Skin epidermis (tissue), 12 donors: ENCODE data around the gene VCAM1.
A peak's percentile ranks its signal among the peaks of the same experiment; 100 is the strongest.
"Not testable (repeated sequence)": the region's sequence is repeated elsewhere in the genome, so short reads cannot be mapped to it uniquely, and the experiment has no call there.

Experiments used
- H3K27ac ChIP-seq, 21 experiments: fragments of 200-600 bp; sonication (generic) in 11 of 21; one replicate each; pipeline ENCODE4 v1.5.0; 2020; ENCODE audit warnings: mild to moderate bottlenecking in 3 of 21, inconsistent platforms in 2 of 21, moderate library complexity in 2 of 21
- H3K4me3 ChIP-seq, 7 experiments: fragments of 200-600 bp; sonication (generic) in 2 of 7; one replicate each; pipeline ENCODE4 v1.5.0; 2020; ENCODE audit warnings: inconsistent platforms in 2 of 7, mild to moderate bottlenecking in 2 of 7, moderate library complexity in 1 of 7

The VCAM1 gene, protein sequence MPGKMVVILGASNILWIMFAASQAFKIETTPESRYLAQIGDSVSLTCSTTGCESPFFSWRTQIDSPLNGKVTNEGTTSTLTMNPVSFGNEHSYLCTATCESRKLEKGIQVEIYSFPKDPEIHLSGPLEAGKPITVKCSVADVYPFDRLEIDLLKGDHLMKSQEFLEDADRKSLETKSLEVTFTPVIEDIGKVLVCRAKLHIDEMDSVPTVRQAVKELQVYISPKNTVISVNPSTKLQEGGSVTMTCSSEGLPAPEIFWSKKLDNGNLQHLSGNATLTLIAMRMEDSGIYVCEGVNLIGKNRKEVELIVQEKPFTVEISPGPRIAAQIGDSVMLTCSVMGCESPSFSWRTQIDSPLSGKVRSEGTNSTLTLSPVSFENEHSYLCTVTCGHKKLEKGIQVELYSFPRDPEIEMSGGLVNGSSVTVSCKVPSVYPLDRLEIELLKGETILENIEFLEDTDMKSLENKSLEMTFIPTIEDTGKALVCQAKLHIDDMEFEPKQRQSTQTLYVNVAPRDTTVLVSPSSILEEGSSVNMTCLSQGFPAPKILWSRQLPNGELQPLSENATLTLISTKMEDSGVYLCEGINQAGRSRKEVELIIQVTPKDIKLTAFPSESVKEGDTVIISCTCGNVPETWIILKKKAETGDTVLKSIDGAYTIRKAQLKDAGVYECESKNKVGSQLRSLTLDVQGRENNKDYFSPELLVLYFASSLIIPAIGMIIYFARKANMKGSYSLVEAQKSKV

DNA sequence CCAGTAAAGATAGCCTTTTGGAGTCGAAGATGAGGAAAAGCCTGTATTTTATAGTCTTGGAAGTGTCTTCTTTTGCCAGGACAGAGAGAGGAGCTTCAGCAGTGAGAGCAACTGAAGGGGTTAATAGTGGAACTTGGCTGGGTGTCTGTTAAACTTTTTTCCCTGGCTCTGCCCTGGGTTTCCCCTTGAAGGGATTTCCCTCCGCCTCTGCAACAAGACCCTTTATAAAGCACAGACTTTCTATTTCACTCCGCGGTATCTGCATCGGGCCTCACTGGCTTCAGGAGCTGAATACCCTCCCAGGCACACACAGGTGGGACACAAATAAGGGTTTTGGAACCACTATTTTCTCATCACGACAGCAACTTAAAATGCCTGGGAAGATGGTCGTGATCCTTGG lies at the start of gene VCAM1:
Gene VCAM1, plus strand, starts transcription at position 253 of the 400 bp plus-strand sequence. Its CDS starts 119 bp downstream, at position 372.
- peak within 1 kb of the TSS in 17 of 21 experiments; percentile 4 to 78 (median 37) for H3K27ac ChIP-seq
- H3K4me3 ChIP-seq: peak within 1 kb of the TSS; percentile 1 to 31 (median 19)

DNA sequence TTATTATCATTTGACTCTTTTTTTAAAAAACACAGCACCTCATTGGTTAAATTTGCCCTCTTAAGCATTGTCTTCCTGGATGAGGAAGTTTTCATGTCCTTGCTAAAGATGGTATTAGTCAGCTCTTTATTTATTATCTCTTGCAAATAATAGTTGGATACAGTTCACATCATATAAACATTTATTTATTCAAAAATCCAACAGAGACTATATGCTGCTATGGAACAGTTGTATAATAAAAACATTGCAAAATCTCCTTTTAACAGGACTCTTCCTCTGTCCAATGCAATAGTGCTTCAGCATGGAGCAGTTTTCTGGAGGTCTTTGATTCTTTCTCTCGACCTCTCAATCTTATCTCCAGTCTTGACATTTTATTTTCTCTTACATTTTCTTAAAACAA lies 49.5 kb upstream of the VCAM1 start:
- H3K27ac ChIP-seq: no peak overlapping the region

GRCh38 chr1:100671601-100672000 lies 47.9 kb upstream of the VCAM1 start:
- no peak overlapping the region for H3K27ac ChIP-seq

More for the DNA sequence above, 49.5 kb upstream of the VCAM1 start:
- no peak overlapping the region for H3K4me3 ChIP-seq

DNA sequence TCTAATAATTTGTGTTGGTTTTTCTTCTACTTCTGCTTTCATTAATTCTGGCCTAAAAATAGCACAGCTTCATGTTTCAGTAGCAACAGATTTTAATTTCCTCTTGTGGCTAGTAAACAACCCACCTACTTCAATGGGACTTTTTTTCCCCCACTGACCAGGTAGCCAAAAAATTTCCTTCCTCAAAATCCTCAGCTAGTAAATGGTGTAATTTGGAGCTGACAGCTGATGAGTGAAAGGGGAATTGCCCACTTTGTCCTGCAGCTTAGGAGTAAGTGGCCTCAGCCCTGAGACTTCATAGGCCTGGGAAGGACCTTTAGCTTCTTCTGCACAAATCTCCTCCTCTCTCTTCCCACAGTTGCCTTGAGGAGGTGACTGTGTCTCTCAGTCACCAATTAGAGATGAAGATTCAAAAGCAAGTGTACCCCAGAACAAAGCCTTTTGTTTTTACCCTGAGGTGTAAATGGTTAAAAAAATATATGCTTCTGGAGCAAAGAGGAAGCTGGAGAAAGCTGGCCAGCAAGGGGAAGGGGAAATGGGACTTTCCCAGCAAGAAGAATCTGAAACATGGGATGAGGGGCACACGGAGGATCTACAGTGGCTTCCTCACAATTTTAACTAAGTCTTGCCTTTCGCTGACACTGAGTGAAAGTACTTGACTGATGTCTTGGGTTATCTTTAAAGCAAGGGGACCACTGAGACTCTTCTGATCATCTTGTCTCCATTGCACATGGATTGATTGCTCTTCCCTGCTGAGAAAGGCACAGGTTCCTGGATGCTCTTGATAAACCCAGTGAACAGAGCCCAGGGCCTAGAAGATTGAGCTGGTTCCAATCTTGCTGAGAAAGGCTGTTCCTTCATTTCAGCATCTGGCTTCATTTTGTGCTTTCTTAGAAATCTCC lies 35.8 kb upstream of the VCAM1 start:
- Histone ChIP-seq H3K27ac (peak overlapping the region in 2 of 21 experiments; percentile 13 to 30), H3K4me3 (no peak overlapping the region)

More at GRCh38 chr1:100671601-100672000, 47.9 kb upstream of the VCAM1 start:
- H3K4me3 ChIP-seq: no peak overlapping the region

DNA sequence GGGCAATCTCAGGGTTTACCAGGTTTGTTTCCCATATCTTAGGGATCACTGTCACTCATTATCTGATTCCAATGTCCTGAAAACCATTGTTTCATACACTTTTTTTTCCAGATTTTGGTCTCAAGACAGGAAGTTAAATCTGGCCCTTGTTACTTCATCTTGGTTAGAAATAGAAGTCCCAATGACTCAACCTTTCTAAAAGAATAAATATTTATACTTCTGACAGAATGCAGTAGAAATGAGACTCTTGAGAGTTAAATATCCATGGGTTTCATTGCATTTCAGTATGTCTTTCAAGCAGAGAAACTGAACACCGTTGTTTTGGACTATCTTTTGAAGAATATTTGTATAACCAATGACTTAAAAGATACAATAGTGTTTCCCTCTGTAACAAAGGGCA lies 19.8 kb upstream of the VCAM1 start:
- H3K4me3 ChIP-seq: no peak overlapping the region
- H3K27ac ChIP-seq: no peak overlapping the region

- H3K4me3 ChIP-seq: no peak overlapping the region
Measured at GRCh38 chr1:100700586-100700985, 19.0 kb upstream of the VCAM1 start.

DNA sequence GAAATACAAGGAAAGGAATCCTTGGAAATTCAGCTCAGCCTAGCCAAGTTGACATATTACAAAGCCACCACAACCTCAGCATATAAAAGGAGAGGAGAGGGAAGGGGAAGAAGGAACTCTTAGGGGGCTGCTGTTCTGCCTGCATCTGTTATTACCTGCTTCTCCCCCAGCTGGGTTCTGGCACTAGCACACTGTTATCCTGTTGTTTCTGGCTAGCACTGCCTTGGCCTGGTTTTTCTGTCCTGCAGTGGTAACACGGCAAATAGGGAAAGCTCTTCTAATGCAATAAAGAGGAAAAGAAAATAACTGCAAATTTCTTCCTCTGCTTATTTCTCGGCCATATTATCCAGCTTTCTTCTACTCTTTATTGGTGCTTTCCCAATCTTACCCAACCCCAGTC lies 16.5 kb upstream of the VCAM1 start:
- Histone ChIP-seq H3K27ac (no peak overlapping the region), H3K4me3 (no peak overlapping the region)

More at GRCh38 chr1:100700586-100700985, 19.0 kb upstream of the VCAM1 start:
- H3K27ac ChIP-seq: no peak overlapping the region

GRCh38 chr1:100703716-100704115 lies 15.8 kb upstream of the VCAM1 start:
- H3K4me3 ChIP-seq: no peak overlapping the region
- no peak overlapping the region for H3K27ac ChIP-seq

GRCh38 chr1:100704473-100704872 lies 15.1 kb upstream of the VCAM1 start:
- Histone ChIP-seq H3K4me3 (no peak overlapping the region), H3K27ac (no peak overlapping the region)

- H3K27ac ChIP-seq: no peak overlapping the region
Measured at GRCh38 chr1:100706296-100706695, 13.2 kb upstream of the VCAM1 start.

DNA sequence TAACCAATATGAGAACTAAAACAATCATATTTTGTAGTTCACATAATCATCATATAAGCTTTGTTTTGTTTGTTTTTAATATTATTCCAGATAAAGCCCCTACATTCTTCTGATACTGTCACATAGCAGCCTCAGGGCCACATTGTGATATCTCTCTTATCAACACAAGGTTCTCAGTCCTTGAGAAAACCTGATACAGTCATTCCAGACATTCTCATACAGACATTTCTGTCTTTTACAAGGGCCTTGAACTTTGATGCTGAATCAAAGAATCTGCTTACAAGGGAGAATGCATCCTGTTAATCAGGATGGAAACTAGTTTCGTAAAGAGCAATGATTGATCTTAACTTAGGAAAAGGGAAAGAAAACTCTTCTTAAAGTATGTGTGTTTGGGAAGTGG lies 12.7 kb upstream of the VCAM1 start:
- Histone ChIP-seq H3K27ac (no peak overlapping the region), H3K4me3 (no peak overlapping the region)

More at GRCh38 chr1:100706296-100706695, 13.2 kb upstream of the VCAM1 start:
- no peak overlapping the region for H3K4me3 ChIP-seq

DNA sequence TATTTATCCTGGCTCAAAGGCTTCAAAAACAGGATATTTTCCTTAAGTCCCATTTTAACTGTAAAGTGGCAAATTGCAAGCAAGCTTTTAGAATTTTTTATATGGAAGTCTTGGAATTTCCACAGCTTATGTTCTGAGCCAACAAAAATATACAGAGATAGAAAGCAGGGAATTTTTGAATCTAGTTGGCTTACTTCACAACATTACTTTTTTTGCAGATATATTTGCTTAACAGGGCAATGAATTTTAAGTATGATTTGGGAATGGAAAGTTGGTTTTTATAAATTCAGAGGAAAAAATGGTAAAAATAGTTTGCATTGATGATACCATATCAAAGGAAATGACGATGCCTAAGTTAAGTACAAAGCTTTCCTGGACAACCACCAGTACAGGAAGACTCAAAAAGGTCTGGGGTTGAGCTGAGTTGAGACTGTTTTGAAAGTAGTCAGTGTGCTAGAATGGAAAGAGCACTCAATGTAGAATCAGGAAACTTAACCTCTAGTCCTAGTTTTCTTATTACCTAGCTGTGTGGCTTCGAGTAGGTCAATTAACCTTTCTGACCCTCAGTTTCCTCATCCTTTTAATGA lies 11.0 kb upstream of the VCAM1 start:
- H3K4me3 ChIP-seq: no peak overlapping the region

DNA sequence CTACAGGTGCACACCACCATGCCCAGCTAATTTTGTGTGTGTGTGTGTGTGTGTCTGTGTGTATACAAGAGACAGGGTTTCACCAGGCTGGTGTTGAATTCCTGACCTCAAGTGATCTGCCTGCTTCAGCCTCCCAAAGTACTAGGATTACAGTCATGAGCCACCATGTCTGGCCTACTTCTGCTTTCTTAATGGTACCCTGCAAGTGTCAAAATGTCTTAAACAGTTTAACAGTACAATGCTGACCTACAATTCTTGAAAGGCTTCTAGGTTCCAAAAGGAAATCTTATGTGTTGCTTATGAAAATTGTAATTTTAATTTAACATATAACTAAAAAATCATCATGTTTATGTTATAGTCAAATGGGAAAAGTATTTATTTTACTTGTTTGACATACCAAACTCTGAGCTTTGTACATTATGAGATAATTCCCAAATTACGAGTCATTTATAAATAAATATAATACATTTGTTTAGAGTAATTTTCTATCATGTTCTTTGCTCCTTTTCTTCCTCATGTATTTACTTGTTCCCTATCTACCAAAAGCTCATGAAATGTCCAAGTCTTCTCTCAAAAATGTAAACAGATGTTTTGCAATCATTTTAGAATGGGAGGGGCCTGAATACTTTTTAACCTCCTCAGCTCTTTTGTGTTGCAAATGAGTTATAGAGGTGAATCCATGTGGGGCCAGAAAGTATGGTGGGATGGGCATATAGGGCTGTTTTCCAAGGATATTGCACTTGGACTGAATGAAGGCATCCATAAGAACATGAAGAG lies 8.4 kb upstream of the VCAM1 start:
- H3K27ac ChIP-seq: no peak overlapping the region
- no peak overlapping the region for H3K4me3 ChIP-seq

More for the DNA sequence above, 11.0 kb upstream of the VCAM1 start:
- no peak overlapping the region for H3K27ac ChIP-seq

GRCh38 chr1:100713027-100713426 lies 6.5 kb upstream of the VCAM1 start:
- not testable (repeated sequence) for H3K27ac ChIP-seq

GRCh38 chr1:100713626-100714025 lies 5.9 kb upstream of the VCAM1 start:
- Histone ChIP-seq H3K4me3 (no peak overlapping the region), H3K27ac (no peak overlapping the region)

More at GRCh38 chr1:100713027-100713426, 6.5 kb upstream of the VCAM1 start:
- H3K4me3 ChIP-seq: not testable (repeated sequence)

GRCh38 chr1:100714599-100714998 lies 4.9 kb upstream of the VCAM1 start:
- Histone ChIP-seq H3K27ac (no peak overlapping the region), H3K4me3 (no peak overlapping the region)

- Histone ChIP-seq H3K4me3 (no peak overlapping the region), H3K27ac (no peak overlapping the region)
Measured at GRCh38 chr1:100717218-100717617, 2.3 kb upstream of the VCAM1 start.

DNA sequence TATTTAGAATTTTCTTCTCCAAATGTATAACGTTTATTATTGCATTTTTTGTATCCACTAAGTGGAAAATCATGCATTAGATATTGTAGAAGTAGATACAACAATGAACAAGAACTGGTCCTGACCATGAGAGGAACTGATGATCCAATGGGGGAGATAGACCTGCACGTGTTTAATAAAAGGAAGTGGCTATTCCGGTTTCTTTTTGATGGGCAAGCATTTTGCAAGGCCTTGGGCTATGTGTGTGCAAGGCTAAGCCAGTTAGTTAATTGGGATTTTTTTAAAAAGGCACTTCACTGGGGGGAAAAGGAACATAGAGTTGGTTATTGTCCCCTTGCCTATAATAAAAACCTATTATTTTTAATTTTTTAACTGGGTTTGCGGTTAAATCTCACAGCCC lies 961 bp upstream of the VCAM1 start:
- Histone ChIP-seq H3K27ac (peak overlapping the region in 3 of 21 experiments; percentile 12 to 78 (median 49)), H3K4me3 (no peak overlapping the region)

DNA sequence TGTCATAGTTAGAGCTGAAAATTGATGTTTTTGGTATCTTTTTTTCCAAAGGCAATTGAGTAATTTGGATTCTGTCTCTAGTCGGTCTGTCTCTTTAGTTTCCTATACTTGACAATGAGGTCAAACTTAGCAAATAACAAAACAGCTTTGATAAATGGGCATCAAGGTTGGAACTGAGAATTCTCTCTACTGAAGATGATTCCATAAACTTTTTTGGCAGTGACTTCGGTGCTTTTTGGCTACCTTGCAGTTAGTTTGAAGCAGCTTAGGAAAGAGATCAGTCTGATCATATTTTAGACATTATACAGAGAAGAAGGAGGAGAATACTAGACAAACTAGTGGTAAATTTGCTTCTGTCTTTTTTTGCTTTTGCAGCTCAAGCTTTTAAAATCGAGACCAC lies 559 bp downstream of the VCAM1 start:
- Histone ChIP-seq H3K4me3 (peak overlapping the region; percentile 1 to 31 (median 19)), H3K27ac (peak overlapping the region in 16 of 21 experiments; percentile 4 to 78 (median 38))
